T-helper 17 cell (primary cell): ENCODE results near the gene NINJ2. TPM values are rescaled to one million over a fixed set of nuclear protein-coding genes. Genes with fewer than 3 reads are reported as not detected.
A peak's percentile ranks its signal among the peaks of the same experiment; 100 is the strongest.

ENCODE experiments used
- ATAC-seq: fragments of 150-1000 bp; cut with Tn5 transposase; 2 replicates; pipeline ENCODE4 v1.10.0; 2021; ENCODE audit warnings: mild to moderate bottlenecking, moderate library complexity
- DNase-seq, 3 donors: peaks; one replicate each; pipeline versions ENCODE4 v3.0.0 to v3.0.0-alpha.2; 2020 to 2021
- H3K9me3 ChIP-seq: one replicate; pipeline ENCODE4 v1.7.0; 2013; ENCODE audit warnings: low read length, mild to moderate bottlenecking; ENCODE audit not compliant: control insufficient read depth, poor library complexity, severe bottlenecking
- H3K27ac Mint-ChIP-seq: one replicate; pipeline ENCODE4 v1.8.0; 2022; ENCODE audit warnings: mild to moderate bottlenecking, moderate library complexity, mixed read lengths
- H3K27me3 Mint-ChIP-seq: one replicate; pipeline ENCODE4 v1.8.0; 2022; ENCODE audit warnings: mixed read lengths
- H3K36me3 Mint-ChIP-seq: one replicate; pipeline ENCODE4 v1.8.0; 2022; ENCODE audit warnings: low read depth, mixed read lengths
- H3K4me1 Mint-ChIP-seq: one replicate; pipeline ENCODE4 v1.8.0; 2022; ENCODE audit warnings: mild to moderate bottlenecking, mixed read lengths
- H3K4me3 Mint-ChIP-seq: one replicate; pipeline ENCODE4 v1.8.0; 2022; ENCODE audit warnings: mild to moderate bottlenecking, moderate library complexity, mixed read lengths
- total RNA-seq, 4 donors: library from RNA in 2 of 4; stranded (reverse) in 2 of 4; gene quantifications; one replicate each; pipeline ENCODE4 v1.2.3 and lab custom pipeline; 2022 to 2026

Gene NINJ2
- total RNA-seq, 2 donors from 2014 or later = 6.1 to 6.3 TPM

GRCh38 chr12:627285-627684 lies 36.0 kb downstream of the NINJ2 start:
- Mint-ChIP-seq H3K36me3 (peaks cover 3% of the 10 kb centered on the region), H3K4me3 (no peak overlapping the region), H3K27me3 (no peaks in the 10 kb centered on the region), H3K27ac (peak overlapping the region; percentile 14), H3K4me1 (peaks cover 20% of the 10 kb centered on the region)
- no peak for DNase-seq
- no peak for ATAC-seq
- no peaks in the 10 kb centered on the region for H3K9me3 ChIP-seq

- Mint-ChIP-seq H3K27me3 (no peaks in the 10 kb centered on the region), H3K36me3 (no peaks in the 10 kb centered on the region), H3K4me1 (peaks cover 14% of the 10 kb centered on the region), H3K4me3 (no peak overlapping the region), H3K27ac (no peak overlapping the region)
- no peak for ATAC-seq
- no peak for DNase-seq
- H3K9me3 ChIP-seq = no peaks in the 10 kb centered on the region
Measured at GRCh38 chr12:625998-626397, 37.2 kb downstream of the NINJ2 start.

- ATAC-seq (no peak), DNase-seq (no peak)
- Mint-ChIP-seq H3K4me1 (peaks cover 17% of the 10 kb centered on the region), H3K27ac (peak overlapping the region; percentile 88), H3K27me3 (no peaks in the 10 kb centered on the region), H3K36me3 (no peaks in the 10 kb centered on the region), H3K4me3 (no peak overlapping the region)
- no peaks in the 10 kb centered on the region for H3K9me3 ChIP-seq
Measured at GRCh38 chr12:623865-624372, 39.3 kb downstream of the NINJ2 start.

GRCh38 chr12:623172-623864 lies 39.9 kb downstream of the NINJ2 start:
- DNase-seq = no peak
- H3K9me3 ChIP-seq = no peaks in the 10 kb centered on the region
- Mint-ChIP-seq H3K27ac (peak overlapping the region; percentile 88), H3K4me1 (peaks cover 17% of the 10 kb centered on the region), H3K27me3 (no peaks in the 10 kb centered on the region), H3K36me3 (no peaks in the 10 kb centered on the region), H3K4me3 (peak overlapping the region; percentile 25)
- no peak for ATAC-seq

GRCh38 chr12:622416-622815 lies 40.8 kb downstream of the NINJ2 start:
- Mint-ChIP-seq H3K4me1 (peaks cover 15% of the 10 kb centered on the region), H3K36me3 (no peaks in the 10 kb centered on the region), H3K27me3 (no peaks in the 10 kb centered on the region), H3K27ac (peak overlapping the region; percentile 88), H3K4me3 (peak overlapping the region; percentile 41)
- ATAC-seq (peak; percentile 74), DNase-seq (no peak)
- no peaks in the 10 kb centered on the region for H3K9me3 ChIP-seq

- ATAC-seq = no peak
- no peaks in the 10 kb centered on the region for H3K27me3 Mint-ChIP-seq
- peaks cover 23% of the 10 kb centered on the region for H3K4me1 Mint-ChIP-seq
- no peaks in the 10 kb centered on the region for H3K9me3 ChIP-seq
- H3K36me3 Mint-ChIP-seq = no peaks in the 10 kb centered on the region
- peak overlapping the region; percentile 88 for H3K27ac Mint-ChIP-seq
- H3K4me3 Mint-ChIP-seq = no peak overlapping the region
- no peak for DNase-seq
Measured at GRCh38 chr12:619346-619745, 43.9 kb downstream of the NINJ2 start.

GRCh38 chr12:618605-619004 lies 44.6 kb downstream of the NINJ2 start:
- no peak overlapping the region for H3K27ac Mint-ChIP-seq
- no peaks in the 10 kb centered on the region for H3K36me3 Mint-ChIP-seq
- peaks cover 21% of the 10 kb centered on the region for H3K4me1 Mint-ChIP-seq
- no peaks in the 10 kb centered on the region for H3K9me3 ChIP-seq
- DNase-seq (no peak), ATAC-seq (no peak)
- H3K27me3 Mint-ChIP-seq = no peaks in the 10 kb centered on the region
- H3K4me3 Mint-ChIP-seq = no peak overlapping the region

- no peaks in the 10 kb centered on the region for H3K9me3 ChIP-seq
- Mint-ChIP-seq H3K27ac (peak overlapping the region; percentile 29), H3K4me3 (no peak overlapping the region), H3K4me1 (peaks cover 12% of the 10 kb centered on the region), H3K27me3 (no peaks in the 10 kb centered on the region), H3K36me3 (no peaks in the 10 kb centered on the region)
- ATAC-seq (no peak), DNase-seq (no peak)
Measured at GRCh38 chr12:617304-617915, 45.8 kb downstream of the NINJ2 start.

- Mint-ChIP-seq H3K27ac (no peak overlapping the region), H3K4me1 (peaks cover 18% of the 10 kb centered on the region), H3K27me3 (no peaks in the 10 kb centered on the region), H3K4me3 (no peak overlapping the region), H3K36me3 (no peaks in the 10 kb centered on the region)
- no peak for DNase-seq
- ATAC-seq = no peak
- H3K9me3 ChIP-seq = no peaks in the 10 kb centered on the region
Measured at GRCh38 chr12:615620-616019, 47.6 kb downstream of the NINJ2 start.

- no peaks in the 10 kb centered on the region for H3K9me3 ChIP-seq
- H3K36me3 Mint-ChIP-seq = no peaks in the 10 kb centered on the region
- DNase-seq (no peak), ATAC-seq (peak; percentile 43)
- H3K27ac Mint-ChIP-seq = no peak overlapping the region
- H3K27me3 Mint-ChIP-seq = no peaks in the 10 kb centered on the region
- H3K4me3 Mint-ChIP-seq = no peak overlapping the region
- H3K4me1 Mint-ChIP-seq = peaks cover 21% of the 10 kb centered on the region
Measured at GRCh38 chr12:614411-614970, 48.8 kb downstream of the NINJ2 start.

GRCh38 chr12:613996-614395 lies 49.2 kb downstream of the NINJ2 start:
- H3K9me3 ChIP-seq = no peaks in the 10 kb centered on the region
- no peak for DNase-seq
- no peak for ATAC-seq
- Mint-ChIP-seq H3K4me1 (peaks cover 21% of the 10 kb centered on the region), H3K4me3 (no peak overlapping the region), H3K27ac (no peak overlapping the region), H3K27me3 (no peaks in the 10 kb centered on the region), H3K36me3 (no peaks in the 10 kb centered on the region)

GRCh38 chr12:612886-613285 lies 50.4 kb downstream of the NINJ2 start:
- Mint-ChIP-seq H3K27ac (no peak overlapping the region), H3K36me3 (no peaks in the 10 kb centered on the region), H3K4me1 (peaks cover 21% of the 10 kb centered on the region)

GRCh38 chr12:612293-612692 lies 51.0 kb downstream of the NINJ2 start:
- no peak for DNase-seq
- Mint-ChIP-seq H3K4me1 (peaks cover 26% of the 10 kb centered on the region), H3K4me3 (no peak overlapping the region), H3K36me3 (no peaks in the 10 kb centered on the region), H3K27me3 (no peaks in the 10 kb centered on the region), H3K27ac (no peak overlapping the region)
- ATAC-seq = no peak
- H3K9me3 ChIP-seq = no peaks in the 10 kb centered on the region

More at GRCh38 chr12:612886-613285, 50.4 kb downstream of the NINJ2 start:
- DNase-seq = no peak
- H3K9me3 ChIP-seq = no peaks in the 10 kb centered on the region
- Mint-ChIP-seq H3K4me3 (no peak overlapping the region), H3K27me3 (no peaks in the 10 kb centered on the region)
- ATAC-seq = no peak
